GM19324 (cell line): Measurements from ENCODE around the gene FASTK.

Experiments used
- ATAC-seq: cut with Tn5 transposase; IDR thresholded peaks from one replicate; pipeline ENCODE4 v1.9.1; 2021; ENCODE audit warnings: mild to moderate bottlenecking, moderate library complexity; ENCODE audit not compliant: unreplicated experiment, low FRiP score

FASTK gene

DNA sequence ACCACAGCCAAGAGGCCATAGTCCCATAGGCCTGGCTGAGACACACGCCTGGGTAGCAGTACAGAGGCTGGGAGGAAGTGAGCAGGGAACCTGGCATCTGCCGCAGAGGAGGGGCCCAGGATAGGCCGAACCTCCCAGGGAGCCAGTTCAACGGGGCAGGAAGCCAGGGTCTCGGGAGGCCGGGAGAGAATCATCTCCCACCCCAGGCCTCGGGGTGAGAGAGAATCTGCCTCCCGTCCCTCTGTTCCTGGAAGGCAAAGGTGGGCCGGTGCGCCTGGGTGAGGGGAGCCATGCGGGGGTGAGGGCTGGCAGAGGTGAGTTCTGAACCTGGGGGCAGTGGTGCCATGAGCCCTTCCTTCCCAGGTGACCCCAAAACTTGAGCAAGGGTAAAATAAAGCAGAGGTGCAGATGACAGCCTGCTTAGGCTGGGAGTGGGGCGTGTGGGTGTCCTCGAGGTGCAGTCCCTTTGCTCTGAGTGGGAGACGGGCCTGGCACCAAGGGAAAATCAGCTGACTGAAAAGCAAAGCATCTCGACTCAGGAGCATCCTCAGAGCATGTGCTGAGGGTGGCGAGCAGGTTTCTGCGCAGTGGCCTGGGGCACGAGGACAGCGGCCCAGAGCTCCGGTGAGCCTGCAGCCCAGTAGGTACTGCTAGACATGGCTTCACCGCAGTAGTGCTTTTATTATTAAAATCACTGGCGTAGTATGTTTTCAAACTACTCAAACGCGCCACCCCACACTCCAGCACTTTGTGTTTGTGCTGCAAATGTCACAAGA is 21.2 kb upstream of the FASTK start:
- no peak for ATAC-seq

DNA sequence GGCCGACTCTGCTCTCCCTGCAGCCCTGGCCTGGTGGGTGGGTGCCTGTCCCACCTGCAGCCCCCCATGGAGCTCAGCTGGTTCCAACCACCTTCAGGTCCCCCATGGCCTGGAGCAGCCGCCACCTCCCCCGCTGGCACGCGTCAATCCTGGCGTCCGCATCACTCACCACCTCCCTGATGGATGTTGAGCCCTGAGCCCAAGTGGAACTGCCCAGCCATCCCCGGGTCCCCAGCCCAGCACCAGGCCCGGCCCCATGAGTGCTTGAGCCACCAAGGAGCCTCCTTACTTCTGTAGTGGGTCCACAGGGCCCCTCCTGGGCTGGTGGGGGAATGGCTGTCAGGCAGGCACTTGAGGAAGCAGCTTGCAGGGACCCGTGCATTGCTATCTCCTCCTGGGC is 20.3 kb upstream of the FASTK start:
- no peak for ATAC-seq

DNA sequence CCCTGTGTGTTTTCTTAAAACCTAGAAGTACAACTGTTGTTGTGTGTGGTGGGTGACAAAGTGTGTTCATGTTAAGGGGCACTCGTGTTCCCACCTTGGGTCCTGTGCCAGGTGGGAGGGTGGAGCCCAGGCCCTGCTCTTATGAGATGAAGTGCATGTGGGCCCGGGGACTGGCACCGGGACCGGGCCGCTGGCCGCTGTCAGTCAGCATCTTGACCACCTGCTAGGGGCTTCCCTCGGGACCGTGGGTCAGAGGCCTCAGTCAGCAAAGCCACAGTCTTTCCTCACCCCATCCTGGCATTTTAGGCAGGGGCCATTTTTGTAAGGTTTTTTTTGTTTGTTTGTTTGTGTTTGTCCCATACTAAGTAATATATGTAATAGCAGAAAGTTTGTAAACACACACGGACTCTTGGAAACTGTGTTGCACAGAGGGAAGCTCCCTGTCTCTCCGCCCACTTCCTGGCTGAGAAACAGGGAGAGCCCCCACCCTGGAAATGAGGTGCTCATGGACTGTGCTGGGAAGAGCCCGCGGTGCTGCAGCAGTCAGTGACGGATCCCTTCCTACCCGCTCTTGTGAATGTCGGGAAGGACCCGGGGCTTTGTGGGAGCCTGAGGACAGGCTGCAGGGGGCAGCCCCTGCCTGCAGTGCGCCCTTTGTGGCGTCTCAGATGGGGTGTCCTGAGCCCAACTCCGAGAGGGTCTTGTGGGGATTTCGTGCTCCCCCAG is 19.0 kb upstream of the FASTK start:
- ATAC-seq, result no peak

DNA sequence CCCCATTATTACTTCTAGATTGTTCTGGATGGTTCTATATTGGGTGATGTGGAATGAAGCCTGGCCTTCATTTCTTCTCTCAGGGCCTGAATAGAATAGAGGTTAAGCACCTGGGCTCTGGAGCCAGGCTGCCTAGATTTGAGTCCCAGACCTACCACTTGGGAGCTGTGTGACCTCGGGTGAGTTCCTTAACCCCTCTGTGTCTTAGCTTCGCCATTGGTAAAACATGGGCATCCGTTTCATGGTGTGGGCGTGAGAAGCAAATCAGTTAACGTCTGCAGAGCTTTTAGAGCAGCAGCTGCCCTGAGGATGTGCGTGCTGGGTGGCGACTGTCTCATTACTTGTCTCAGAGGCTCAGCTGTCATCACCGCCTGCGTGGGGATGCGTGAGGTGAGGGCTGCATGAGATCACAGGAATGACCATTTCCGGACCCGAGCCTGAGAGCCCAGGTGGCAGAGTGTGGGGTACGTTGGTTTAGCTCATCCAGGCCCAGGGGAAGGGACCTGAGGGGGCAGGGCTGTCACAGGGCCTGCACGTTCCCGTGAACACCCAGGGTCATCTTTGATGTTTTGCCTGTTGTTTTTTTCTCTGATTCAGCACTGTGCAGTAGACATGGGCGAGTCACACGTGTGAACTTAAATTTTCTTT is 15.3 kb upstream of the FASTK start:
- no peak for ATAC-seq

DNA sequence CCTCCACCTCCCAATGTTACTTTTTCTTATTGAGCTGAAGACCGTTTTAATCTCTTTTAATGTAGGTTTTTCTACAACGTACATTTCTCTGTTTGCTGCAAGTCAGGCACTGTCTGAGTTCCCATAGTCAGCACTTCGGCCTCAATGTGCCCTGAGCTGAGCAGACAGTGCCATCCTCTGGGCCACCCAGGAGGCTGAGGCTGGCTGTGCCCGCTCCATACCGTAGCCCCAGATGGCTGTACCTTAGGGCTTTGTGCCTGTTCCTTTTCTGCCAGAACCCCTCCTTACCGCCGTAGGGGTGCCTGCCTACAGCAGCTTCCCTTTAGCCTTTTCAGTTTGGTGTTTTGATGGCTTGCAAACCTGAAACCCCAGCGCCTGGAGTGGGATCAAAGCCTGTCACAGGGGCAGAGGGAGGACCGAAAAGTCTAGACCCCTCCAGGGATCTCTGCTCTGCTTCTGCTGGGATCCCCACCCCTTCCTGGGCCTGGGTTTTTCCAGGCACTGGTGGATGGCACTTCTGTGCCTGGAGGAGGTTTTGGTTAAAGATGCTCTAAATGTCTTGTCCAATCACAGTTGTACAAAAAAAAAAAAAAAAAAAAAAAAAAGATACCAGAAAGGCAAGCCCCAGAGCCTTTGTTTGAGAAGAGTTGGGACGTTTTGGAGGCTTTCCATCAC is 14.7 kb upstream of the FASTK start:
- ATAC-seq, result no peak

DNA sequence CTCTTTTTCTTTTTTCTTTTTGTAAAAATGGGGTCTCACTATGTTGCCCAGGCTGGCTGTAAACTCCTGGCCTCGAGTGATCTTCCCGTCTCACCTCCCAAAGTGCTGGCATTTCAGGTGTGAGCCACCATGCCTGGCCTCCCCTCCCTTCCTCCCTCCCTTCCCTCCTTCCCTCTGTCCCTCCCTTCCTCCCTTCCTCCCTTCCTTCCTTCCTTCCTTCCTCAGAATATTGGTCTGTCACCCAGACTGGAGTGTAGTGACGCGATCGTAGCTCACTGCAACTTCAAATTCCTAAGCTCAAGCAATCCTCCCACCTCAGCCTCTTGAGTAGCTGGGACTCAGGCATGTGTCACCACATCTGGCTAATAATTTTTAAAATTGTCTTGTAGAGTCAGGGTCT is 14.1 kb upstream of the FASTK start:
- no peak for ATAC-seq

DNA sequence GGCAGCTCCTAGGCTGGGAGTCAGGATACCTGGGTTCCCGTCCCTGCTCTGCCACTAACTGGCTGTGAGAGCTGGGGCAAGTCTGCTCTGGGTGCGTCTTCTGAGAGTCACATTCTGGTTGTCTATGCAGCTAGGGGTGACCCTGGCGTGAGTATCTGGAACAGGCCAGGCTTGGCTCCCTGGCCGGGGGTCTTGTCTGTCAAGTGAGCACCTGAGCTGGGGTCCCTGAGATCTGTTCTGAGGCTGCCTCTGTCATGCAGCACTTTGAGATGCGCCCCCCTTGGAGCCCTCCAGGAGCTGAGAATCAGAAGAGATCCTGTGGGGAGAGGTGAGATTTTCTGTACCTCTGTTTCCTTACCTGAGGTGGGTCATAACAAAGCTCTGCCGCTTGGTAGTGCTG is 13.1 kb upstream of the FASTK start:
- ATAC-seq, result no peak

DNA sequence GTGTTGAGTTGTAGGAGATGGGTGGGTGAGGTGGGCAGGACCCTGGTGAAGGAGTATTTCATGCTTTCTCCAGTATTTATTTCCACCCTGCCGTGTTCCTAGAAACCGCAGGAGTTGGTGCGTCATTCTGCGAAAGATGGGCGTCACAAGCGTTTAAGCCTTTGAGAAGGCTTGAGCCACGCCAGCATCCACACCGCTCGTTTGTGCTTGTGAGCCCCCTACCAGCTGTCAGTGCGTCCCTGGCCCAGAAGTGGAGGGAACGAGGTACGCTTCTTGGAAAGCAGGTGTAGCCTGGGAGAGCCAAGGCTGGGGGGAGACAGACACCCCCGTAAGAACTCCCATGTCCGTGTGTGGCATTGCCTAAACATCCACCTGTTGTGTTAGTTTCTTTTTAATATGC is 11.4 kb upstream of the FASTK start:
- no peak for ATAC-seq

DNA sequence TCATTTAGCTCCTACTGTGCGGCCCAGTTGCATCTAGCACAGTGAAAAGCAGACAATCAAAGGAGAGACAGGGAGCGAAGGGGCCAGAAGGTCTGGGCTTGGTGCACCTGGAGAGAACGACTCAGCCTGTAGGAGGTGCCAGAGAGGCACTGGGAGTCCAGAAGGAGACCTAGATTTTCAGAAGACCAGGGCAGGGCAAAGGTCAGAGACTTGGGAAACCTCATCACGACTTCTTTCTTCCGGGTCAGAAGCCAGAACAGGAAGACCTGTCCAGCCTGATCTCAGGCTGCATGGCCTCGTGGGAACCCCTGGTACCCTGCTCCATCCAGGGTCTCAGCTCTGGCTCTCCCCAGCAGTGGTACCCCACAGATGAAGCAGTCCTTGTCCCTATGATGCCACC is 10.8 kb upstream of the FASTK start:
- ATAC-seq, result no peak

DNA sequence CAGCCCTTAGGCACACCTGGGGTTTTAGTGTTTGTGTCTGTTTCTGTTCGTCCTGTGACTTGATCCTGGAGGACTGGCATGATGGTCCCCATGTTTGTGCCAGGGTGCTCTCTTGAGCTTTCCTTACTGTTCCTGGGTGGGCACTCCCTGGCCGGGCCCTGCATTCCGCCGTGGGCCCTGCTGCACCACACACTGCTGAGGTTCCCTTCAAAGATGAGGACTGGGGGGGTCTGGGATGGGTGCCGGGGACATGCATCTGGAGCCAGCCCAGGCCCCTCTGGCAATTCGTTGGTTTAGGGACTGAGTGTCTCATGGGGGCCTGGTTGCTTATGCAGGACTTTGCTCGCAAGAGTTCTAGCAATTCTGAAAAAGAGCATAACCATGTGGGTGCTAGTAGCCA is 10.4 kb upstream of the FASTK start:
- no peak for ATAC-seq

DNA sequence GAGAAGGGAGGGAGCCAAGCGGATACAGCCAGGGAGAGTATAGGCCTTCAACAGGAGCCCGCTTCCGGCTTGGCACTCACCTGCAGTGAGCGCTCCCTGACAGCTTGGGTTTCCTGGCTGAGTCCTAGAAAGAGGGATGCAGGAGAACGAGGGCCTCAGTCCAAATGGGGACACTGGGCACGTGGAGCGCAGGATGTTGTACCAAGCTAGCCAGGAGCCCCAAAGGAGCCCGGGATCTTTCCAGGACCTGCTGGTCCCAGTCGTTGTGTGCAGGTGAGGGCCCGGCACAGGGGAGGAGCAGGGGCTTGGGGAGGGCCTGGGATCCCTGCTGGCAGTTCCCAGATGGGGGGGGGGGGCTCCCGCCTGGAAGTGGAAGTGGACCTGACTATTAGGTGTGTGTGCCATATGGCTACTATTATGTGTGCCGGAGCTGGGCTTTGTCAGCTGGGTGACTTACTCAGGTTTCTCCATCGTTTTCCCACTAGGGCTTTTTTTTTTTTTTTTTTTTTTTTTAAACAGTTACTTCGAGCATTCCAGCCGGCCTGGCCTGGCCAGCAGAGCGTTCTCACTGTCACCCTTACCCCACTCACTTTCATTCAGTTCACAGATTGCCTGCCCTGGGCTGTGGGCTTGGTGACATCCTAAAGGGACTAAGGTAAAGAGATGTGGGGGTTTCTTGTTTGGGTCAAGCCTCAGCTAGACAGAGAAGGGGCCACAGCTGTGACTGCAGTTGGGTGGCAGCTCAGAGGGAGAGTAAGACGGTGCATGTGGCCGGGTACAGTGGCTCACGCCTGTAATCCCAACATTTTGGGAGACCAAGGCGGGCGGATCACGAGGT is 9.5 kb upstream of the FASTK start:
- no peak for ATAC-seq

DNA sequence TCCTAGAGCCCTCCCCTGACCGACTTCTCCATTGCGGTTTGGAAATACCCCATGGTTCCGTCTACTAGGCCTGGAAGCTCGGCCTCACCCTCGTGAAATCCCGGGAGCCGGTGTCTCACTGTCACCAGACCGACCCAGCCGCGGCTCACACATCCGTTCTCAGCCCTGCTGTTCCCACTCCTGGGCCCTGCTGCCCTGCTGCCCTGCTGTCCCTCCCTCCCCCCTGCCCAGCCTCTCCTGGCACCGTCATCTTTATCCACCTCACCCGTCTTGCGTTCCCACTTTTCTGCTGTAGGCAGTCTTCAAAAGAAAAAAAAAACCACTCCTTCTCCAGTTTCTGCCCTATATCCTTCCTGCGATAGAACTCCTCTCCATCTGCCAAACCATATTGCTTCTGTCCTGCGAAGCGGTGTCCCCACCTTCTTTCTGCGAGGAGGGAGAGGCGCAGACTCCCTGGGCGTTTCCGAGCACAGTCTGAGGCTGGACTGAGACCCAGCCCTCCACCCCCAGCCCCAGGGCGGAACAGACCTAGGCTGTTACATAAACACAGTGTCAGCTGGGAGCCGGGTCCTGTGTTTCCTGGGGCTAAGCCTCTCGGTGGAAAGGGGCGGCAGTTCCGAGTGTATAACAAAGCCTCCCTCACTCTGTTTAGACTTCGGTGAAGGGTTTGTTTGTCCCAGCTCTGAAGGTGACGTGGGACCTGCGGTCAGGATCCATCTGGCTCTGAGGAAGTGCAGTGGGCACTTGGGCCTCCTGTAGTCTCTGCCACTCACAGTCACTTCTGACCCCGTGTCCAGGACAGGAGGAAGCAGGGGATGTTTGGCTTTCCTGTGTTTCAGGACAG is 8.5 kb upstream of the FASTK start:
- ATAC-seq, result no peak

DNA sequence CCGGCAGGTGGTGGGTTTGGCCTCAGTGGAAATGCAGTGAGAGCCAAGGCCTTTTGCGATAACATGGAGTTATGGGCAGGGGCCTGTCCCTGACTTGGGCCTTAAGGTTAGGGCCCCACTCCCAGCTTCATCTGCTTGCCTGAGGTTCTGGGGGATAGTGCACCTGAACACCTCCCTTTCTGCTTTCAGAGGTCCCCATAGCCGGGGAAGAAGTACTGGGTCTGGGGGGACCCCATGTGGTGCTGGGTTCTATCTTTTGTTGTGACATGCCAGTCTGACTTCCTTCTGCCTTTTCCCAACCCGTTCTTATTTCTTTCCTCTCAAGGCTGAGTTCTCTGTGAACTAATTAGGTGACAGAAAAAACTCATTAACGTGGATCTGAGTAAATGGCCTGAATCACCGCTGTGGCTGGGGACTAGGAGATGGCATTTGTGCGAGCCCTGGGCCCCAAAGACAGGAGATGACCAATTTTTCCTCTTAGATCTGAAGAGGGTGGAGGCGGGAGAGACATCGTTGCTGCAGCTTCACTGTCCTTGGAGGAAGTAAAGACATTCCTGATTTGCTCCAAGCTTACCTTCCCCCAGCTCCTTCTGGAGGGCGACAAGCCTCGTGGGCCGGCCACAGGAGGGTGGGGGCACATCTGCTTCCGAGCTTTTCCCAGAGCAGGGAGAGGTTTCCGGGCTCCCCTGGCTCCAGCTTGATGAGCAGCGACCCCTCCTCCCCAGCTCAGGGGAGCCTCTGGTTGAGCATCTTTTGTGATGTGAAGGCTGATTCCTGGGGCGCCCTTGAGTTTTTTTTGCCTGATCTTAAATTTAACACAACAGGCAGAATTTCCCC is 7.6 kb upstream of the FASTK start:
- no peak for ATAC-seq

DNA sequence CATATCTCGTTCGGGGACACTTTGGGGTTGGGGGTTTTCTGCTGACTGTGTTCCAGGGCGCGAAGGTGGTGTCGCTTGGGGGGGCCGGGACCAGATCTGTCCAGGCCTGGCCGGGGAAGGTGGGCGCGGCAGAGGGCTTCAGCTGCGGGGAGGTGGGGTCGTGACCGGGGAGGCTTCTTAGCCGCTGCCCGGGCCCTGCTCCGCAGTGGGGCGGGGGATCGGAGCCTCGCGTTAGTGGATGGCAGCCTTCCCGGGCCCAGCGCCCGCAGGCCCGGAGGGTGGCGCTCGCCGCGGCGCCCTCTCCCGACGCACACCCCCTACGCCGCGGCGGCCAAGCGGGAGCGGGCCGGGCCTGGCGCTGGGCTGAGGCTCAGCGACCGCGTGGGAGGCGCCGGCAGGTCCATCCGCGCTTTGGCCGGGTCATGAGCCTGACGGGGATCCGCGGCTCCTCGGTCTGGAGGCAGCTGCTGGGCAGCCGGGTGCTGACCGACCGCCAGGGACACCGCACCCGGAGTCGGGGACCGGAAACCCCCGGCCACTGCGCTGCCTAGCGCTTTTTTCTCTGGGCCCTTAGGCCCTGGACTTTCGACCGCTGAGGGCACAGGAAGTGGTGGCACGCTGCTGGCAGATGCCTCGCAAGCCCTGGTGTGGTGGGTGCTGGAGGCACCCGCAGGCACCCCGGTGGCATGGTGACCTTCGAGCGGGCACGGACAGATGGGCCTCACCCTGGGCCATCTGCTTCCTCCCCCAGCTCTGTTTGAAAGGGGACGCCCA is 6.8 kb upstream of the FASTK start:
- ATAC-seq, result peak; percentile 27

DNA sequence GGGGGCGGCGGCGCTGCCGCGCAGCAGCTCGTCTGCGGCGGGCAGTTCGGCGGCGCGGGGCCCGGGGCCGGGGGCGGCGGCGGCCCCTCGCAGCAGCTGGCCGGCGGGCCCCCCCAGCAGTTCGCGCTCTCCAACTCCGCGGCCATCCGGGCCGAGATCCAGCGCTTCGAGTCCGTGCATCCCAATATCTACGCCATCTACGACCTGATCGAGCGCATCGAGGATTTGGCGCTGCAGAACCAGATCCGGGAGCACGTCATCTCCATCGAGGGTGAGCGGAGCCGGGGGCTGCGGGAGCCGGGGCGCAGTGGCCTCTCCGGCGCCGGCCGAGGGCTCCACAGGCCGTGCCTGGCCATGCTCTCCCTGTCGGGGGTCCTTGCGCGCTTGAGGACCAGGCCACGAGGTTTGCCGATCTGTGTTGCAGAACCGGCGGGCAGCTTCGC is 6.2 kb upstream of the FASTK start:
- ATAC-seq, result no peak

DNA sequence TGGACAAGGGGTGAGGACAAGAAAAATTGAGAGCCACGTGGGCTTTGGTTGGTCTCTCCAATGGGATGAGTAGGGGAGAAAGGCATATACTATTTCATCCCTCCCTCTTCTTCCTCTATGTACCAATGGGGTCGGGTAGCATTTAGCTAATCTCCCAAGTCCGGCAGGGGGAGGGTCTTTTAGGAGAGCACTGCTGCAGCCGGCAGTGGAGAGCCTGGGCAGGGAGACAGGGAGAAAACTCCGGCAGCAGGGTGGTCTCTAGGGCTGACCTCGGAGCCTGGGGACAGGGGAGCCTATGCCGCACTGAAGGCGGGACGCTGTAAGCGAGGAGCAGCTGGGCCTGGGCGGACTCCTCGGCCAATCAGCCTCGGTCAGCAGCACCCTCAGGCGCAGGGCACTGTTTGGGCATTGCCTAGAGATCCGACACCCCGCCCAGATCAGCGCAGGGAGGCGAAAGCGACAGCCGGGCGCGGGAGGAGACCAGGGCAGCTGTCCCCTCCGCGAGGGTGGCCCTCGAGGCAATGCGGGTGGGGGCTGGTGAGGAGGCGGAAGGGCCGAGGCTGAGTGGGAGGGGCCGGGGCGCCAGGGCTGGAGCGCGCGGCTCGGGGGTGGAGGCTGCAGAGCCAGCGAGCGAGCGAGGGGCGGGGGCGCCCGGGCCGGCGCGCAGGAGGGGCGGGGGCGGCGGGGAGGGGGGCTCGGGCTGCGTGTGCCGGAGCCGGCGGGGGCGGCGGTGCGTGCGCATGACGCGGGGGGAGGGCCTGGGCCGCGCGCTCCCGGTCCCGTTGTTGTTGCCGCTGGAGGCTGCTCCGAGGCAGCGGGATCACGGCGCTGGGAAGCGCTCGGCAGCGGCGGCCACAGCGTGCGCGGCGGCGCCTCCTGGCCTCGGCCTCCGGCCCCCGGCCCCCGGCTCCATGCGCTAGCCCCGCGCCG is 5.3 kb upstream of the FASTK start, which contains the start of gene AGAP3:
AGAP3 (plus strand) TSS at position 785 of the 930 bp plus-strand sequence. CDS start 267 bp downstream, outside the sequence.
- ATAC-seq, result peak; percentile 55

DNA sequence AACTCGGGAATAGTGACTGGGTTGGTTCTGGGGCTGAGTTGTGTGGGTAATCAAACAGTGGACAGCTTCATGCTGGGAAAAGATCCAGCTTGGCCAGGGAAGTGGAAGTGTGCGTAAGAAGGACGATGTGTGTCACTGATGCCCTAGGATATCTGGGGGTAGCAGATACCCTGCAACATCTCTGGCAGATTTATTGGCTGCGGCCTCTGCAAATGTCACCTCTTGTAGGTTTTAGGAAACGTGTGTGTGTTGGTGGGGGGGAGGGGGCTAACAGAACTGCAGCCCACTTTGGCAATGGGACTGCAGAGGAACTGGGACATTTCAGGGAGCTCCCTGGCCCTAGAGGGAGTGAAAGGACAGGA is 4.7 kb upstream of the FASTK start:
- no peak for ATAC-seq
